Gastroesophageal sphincter (tissue), 4 donors: ENCODE measurements around the gene GMFB. TPM values are rescaled to one million over a fixed set of nuclear protein-coding genes. Genes with fewer than 3 reads are reported as not detected.
"Not testable (repeated sequence)": the region's sequence is repeated elsewhere in the genome, so short reads cannot be mapped to it uniquely, and the experiment has no call there.

Experiments used
- ATAC-seq: fragments of 150-250 bp; one replicate; pipeline ENCODE4 v1.9.1; 2016; ENCODE audit warnings: mild to moderate bottlenecking, moderate library complexity
- H3K27ac ChIP-seq, 4 donors: fragments of 200-600 bp; sonication (generic) in 3 of 4; 1 replicate in 3 of 4; 2 replicates in 1 of 4; pipeline ENCODE4 v1.5.1; 2016 to 2019
- H3K27me3 ChIP-seq: fragments of 200-600 bp; sonication (generic); one replicate; pipeline ENCODE4 v1.5.1; 2019
- H3K36me3 ChIP-seq, 2 donors: fragments of 200-600 bp; sonication (generic); one replicate each; pipeline ENCODE4 v1.5.1; 2019; ENCODE audit warnings: control low read depth in 1 of 2
- H3K4me1 ChIP-seq, 3 donors: fragments of 200-600 bp; sonication (generic); 1 replicate in 2 of 3; 2 replicates in 1 of 3; pipeline ENCODE4 v1.5.1; 2016 to 2019; ENCODE audit warnings: control low read depth in 2 of 3
- H3K4me3 ChIP-seq, 2 donors: fragments of 200-600 bp; sonication (generic); one replicate each; pipeline ENCODE4 v1.5.1; 2019; ENCODE audit warnings: mild to moderate bottlenecking in 1 of 2, moderate library complexity in 1 of 2
- H3K9me3 ChIP-seq, 3 donors: fragments of 200-600 bp; sonication (generic); one replicate each; pipeline ENCODE4 v1.5.1; 2017 to 2019; ENCODE audit warnings: control low read depth in 2 of 3
- CTCF ChIP-seq, 4 experiments: fragments of 200-600 bp in 2 of 4; fragments of 450-650 bp in 2 of 4; sonication (generic) in 1 of 4; IDR thresholded peaks; one replicate each; pipeline ENCODE4 v1.5.1; 2017 to 2019; ENCODE audit warnings: antibody characterized with exemption in 4 of 4, mild to moderate bottlenecking in 2 of 4, moderate library complexity in 2 of 4
- EP300 ChIP-seq: sonication (generic); formaldehyde crosslinking; IDR thresholded peaks from one replicate; pipeline ENCODE4 v1.6.1; 2017; ENCODE audit warnings: antibody characterized with exemption, mild to moderate bottlenecking
- POLR2A ChIP-seq, 2 donors: fragments of 450-650 bp; IDR thresholded peaks; one replicate each; pipeline ENCODE4 v1.6.1; 2017; ENCODE audit warnings: antibody characterized with exemption in 2 of 2, mild to moderate bottlenecking in 2 of 2, moderate library complexity in 1 of 2
- POLR2AphosphoS5 ChIP-seq: sonication (generic); formaldehyde crosslinking; IDR thresholded peaks from one replicate; pipeline ENCODE4 v1.6.1; 2017; ENCODE audit warnings: antibody characterized with exemption
- WGBS, 2 donors: methylation state at CpG; one replicate each; pipeline ENCODE4 v1.1.5; 2018; ENCODE audit warnings: low coverage in 1 of 2; 5-methylcytosine and 5-hydroxymethylcytosine counted together
- total RNA-seq, 4 donors: library from RNA; depleted of rRNA; stranded (reverse); fragments of >200 nt; gene quantifications; one replicate each; pipeline ENCODE4 v1.1.0, GENCODE V29; 2016

GMFB gene
- total RNA-seq, 4 donors from 2014 or later: 40.0 to 43.7 (median 42.3) TPM

GRCh38 chr14:54446161-54446693, 42.6 kb downstream of the GMFB start:
- TF ChIP-seq POLR2AphosphoS5: no peak
- TF ChIP-seq POLR2A (IDR thresholded peaks at IDR 0.05): no peak
- H3K4me3 ChIP-seq: no peak overlapping the region
- no peak for ATAC-seq
- H3K36me3 ChIP-seq: no peaks in the 10 kb centered on the region
- no peaks in the 10 kb centered on the region for H3K9me3 ChIP-seq
- H3K27ac ChIP-seq: peak overlapping the region in 2 of 4 donors; percentile 18 to 45
- peaks cover 0 to 28% (median 6%) of the 10 kb centered on the region in 3 donors for H3K4me1 ChIP-seq
- 12 to 50% methylated on average over 3 of the region's 5 CpGs for WGBS, 2 donors
- H3K27me3 ChIP-seq: no peaks in the 10 kb centered on the region

- no peak for ATAC-seq
- TF ChIP-seq EP300: no peak
- TF ChIP-seq POLR2AphosphoS5: no peak
- TF ChIP-seq POLR2A (IDR thresholded peaks at IDR 0.05): no peak
- Histone ChIP-seq H3K4me3 (no peak overlapping the region), H3K4me1 (peaks cover 6 to 36% (median 12%) of the 10 kb centered on the region in 3 donors), H3K9me3 (no peaks in the 10 kb centered on the region), H3K27ac (no peak overlapping the region), H3K27me3 (no peaks in the 10 kb centered on the region), H3K36me3 (no peaks in the 10 kb centered on the region)
- WGBS, 2 donors: 76 to 84% methylated on average over 7 of the region's 7 CpGs
Observed at GRCh38 chr14:54444681-54445080, 44.1 kb downstream of the GMFB start.

- no peaks in the 10 kb centered on the region for H3K9me3 ChIP-seq
- H3K4me3 ChIP-seq: no peak overlapping the region
- H3K4me1 ChIP-seq: peaks cover 6 to 43% (median 14%) of the 10 kb centered on the region in 3 donors
- H3K27ac ChIP-seq: no peak overlapping the region
- TF ChIP-seq EP300 (no peak), CTCF (IDR thresholded peaks at IDR 0.05) (no peak), POLR2A (IDR thresholded peaks at IDR 0.05) (no peak)
- no peaks in the 10 kb centered on the region for H3K36me3 ChIP-seq
- ATAC-seq: no peak
- H3K27me3 ChIP-seq: no peaks in the 10 kb centered on the region
- 88 to 95% methylated on average over 12 to 14 of the region's 18 CpGs for WGBS, 2 donors
Observed at GRCh38 chr14:54443981-54444380, 44.8 kb downstream of the GMFB start.

GRCh38 chr14:54442961-54443360, 45.8 kb downstream of the GMFB start:
- not testable (repeated sequence) for H3K9me3 ChIP-seq, H3K36me3 ChIP-seq, H3K27me3 ChIP-seq, H3K27ac ChIP-seq, H3K4me3 ChIP-seq, ATAC-seq
- no CpG with 5 or more reads among the region's 23 CpGs for WGBS, 2 donors
- H3K4me1 ChIP-seq: peaks cover 6 to 52% (median 14%) of the 10 kb centered on the region in 3 donors

GRCh38 chr14:54440873-54441868, 47.6 kb downstream of the GMFB start, which contains the start of gene CNIH1:
Gene CNIH1, minus strand, starts transcription at chr14:54441374. Its CDS starts 47 bp downstream, at chr14:54441327.
- peak; percentile 99 for ATAC-seq
- no peaks in the 10 kb centered on the region for H3K36me3 ChIP-seq
- TF ChIP-seq POLR2A (IDR thresholded peaks at IDR 0.05): peak; percentile 44 to 65
- no peak for TF ChIP-seq EP300
- TF ChIP-seq POLR2AphosphoS5: peak; percentile 60
- peak; percentile 90 to 97 (median 94) for TF ChIP-seq CTCF (IDR thresholded peaks at IDR 0.05)
- WGBS, 2 donors: 0 to 1% methylated on average over 10 to 32 of the region's 100 CpGs
- no peaks in the 10 kb centered on the region for H3K9me3 ChIP-seq
- peaks cover 6 to 59% (median 13%) of the 10 kb centered on the region in 3 donors for H3K4me1 ChIP-seq
- no peaks in the 10 kb centered on the region for H3K27me3 ChIP-seq
- H3K27ac ChIP-seq: peak within 1 kb of the TSS; percentile 74 to 95 (median 94)
- peak within 1 kb of the TSS; percentile 60 to 67 for H3K4me3 ChIP-seq

- TF ChIP-seq CTCF (IDR thresholded peaks at IDR 0.05) (no peak), POLR2A (IDR thresholded peaks at IDR 0.05) (no peak), POLR2AphosphoS5 (no peak), EP300 (no peak)
- no peaks in the 10 kb centered on the region for H3K9me3 ChIP-seq
- H3K4me3 ChIP-seq: peak overlapping the region; percentile 60 to 67
- peaks cover 6 to 56% (median 8%) of the 10 kb centered on the region in 3 donors for H3K4me1 ChIP-seq
- WGBS, 2 donors: 1 to 2% methylated on average over 5 of the region's 5 CpGs
- H3K27ac ChIP-seq: peak overlapping the region; percentile 74 to 95 (median 94)
- ATAC-seq: no peak
- H3K27me3 ChIP-seq: no peaks in the 10 kb centered on the region
- H3K36me3 ChIP-seq: no peaks in the 10 kb centered on the region
Observed at GRCh38 chr14:54440476-54440872, 48.3 kb downstream of the GMFB start.
